ENCODE results near the gene HNRNPH1.

- no peak for TF ChIP-seq EZH2 (IDR thresholded peaks at IDR 0.05; ENCODE audit: borderline replicate concordance, low read depth, low read length, poor library complexity, severe bottlenecking)
- TF ChIP-seq CTCF (conservative IDR thresholded peaks at IDR 0.05; ENCODE audit: low read depth, low read length): no peak
These were observed 23.9 kb downstream of the HNRNPH1 start for GRCh38 chr5:179599566-179599965.
